ENCODE measurements around the gene OSBPL10. TPM values are rescaled to one million over a fixed set of nuclear protein-coding genes. Genes with fewer than 3 reads are reported as not detected.

The OSBPL10 gene
- total and polyA plus RNA-seq, 2 of the 4 experiments (the other 2 are of a cell fraction) = 9.5 to 10.1 TPM

DNA sequence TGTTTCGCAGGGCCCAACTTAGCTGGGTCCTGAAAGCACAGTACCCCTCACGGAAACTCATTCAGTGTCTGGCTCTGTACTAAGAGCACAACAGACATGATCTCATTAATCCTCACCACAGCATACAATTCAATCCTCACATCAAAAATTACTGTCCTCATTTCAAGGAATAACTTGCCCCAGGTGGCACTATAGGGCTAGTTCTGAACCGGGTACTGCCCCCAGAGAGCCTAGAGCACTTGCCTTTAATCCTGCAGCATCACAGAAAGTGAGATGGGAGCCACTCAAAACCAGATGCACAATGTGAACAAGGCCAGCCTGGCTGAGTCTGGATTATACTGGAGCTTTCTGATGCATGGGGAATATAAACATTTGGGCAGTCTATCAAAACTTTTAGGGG is 122.6 kb downstream of the OSBPL10 start:
- ATAC-seq (ENCODE audit: low read depth) (no peak), DNase-seq (no peak)
- Histone ChIP-seq H4K91ac (ENCODE audit: insufficient read depth, low read depth, low read length) (no peak overlapping the region), H3K4me3 (ENCODE audit: insufficient read depth, low read depth, low read length) (no peak overlapping the region), H3K18ac (ENCODE audit: low read depth, low read length) (no peak overlapping the region), H2AK9ac (replicated peaks; ENCODE audit: low read depth, low read length, poor library complexity) (no peak overlapping the region), H3K9me1 (ENCODE audit: insufficient read depth, low read length) (peaks cover 6% of the 10 kb centered on the region; the same call in 1 of the 2 replicates), H2AFZ (replicated peaks; ENCODE audit: low read length, poor library complexity) (no peak overlapping the region), H3K23ac (ENCODE audit: low read depth, low read length) (no peak overlapping the region), H3K9ac (ENCODE audit: low read depth, low read length) (no peak overlapping the region), H2BK20ac (ENCODE audit: low read depth, low read length) (no peak overlapping the region), H3K79me1 (ENCODE audit: low read depth in 1 of 2, low read length in 2 of 2) (no peaks in the 10 kb centered on the region; a peak in 1 of 4 replicates), H3K27ac (ENCODE audit: insufficient read depth, low read length) (no peak overlapping the region), H3K9me3 (ENCODE audit: control insufficient read depth, insufficient read depth, low read length) (no peaks in the 10 kb centered on the region), H3K4me2 (ENCODE audit: low read depth, low read length) (no peak overlapping the region), H2BK120ac (ENCODE audit: low read depth, low read length) (no peak overlapping the region), H3K4ac (ENCODE audit: low read depth, low read length) (no peak overlapping the region), H4K8ac (ENCODE audit: low read depth in 2 of 2, low read length in 2 of 2) (no peak overlapping the region), H3K4me1 (ENCODE audit: control insufficient read depth, insufficient read depth, low read length) (peaks cover 4% of the 10 kb centered on the region), H2BK15ac (ENCODE audit: low read depth, low read length) (no peak overlapping the region), H4K20me1 (ENCODE audit: insufficient read depth, low read length) (no peaks in the 10 kb centered on the region), H3K36me3 (ENCODE audit: control insufficient read depth, insufficient read depth, low read length) (no peaks in the 10 kb centered on the region), H3K14ac (replicated peaks; ENCODE audit: low read depth, low read length) (no peak overlapping the region), H3K56ac (ENCODE audit: extremely low read depth, insufficient read depth, low read length) (no peak overlapping the region), H4K5ac (ENCODE audit: low read depth, low read length) (no peak overlapping the region), H2BK5ac (ENCODE audit: low read depth, low read length, poor library complexity, severe bottlenecking) (no peak overlapping the region), H2AK5ac (ENCODE audit: low read depth, low read length) (no peak overlapping the region), H3K27me3 (ENCODE audit: control insufficient read depth, insufficient read depth, low read length) (no peaks in the 10 kb centered on the region)
- TF ChIP-seq RAD21 (IDR thresholded peaks at IDR 0.05; ENCODE audit: low read length) (no peak), MAZ (IDR thresholded peaks at IDR 0.05; ENCODE audit: borderline replicate concordance, low read depth, low read length) (no peak), RCOR1 (IDR thresholded peaks at IDR 0.05; ENCODE audit: insufficient replicate concordance, low read length) (no peak), RFX5 (IDR thresholded peaks at IDR 0.05; ENCODE audit: low read depth, low read length) (no peak), NFE2L2 (IDR thresholded peaks at IDR 0.05; ENCODE audit: low read depth, low read length) (no peak), CTCF (conservative IDR thresholded peaks at IDR 0.05; ENCODE audit: low read depth, low read length) (no peak), CHD1 (IDR thresholded peaks at IDR 0.05; ENCODE audit: low read depth, low read length) (no peak), BHLHE40 (IDR thresholded peaks at IDR 0.05; ENCODE audit: low read depth, low read length) (no peak), CEBPB (IDR thresholded peaks at IDR 0.05; ENCODE audit: low read depth, low read length) (no peak), SMC3 (IDR thresholded peaks at IDR 0.05; ENCODE audit: low read depth, low read length) (no peak), FOS (IDR thresholded peaks at IDR 0.05; ENCODE audit: low read depth, low read length) (no peak), USF2 (IDR thresholded peaks at IDR 0.05; ENCODE audit: low read depth, low read length) (no peak), POLR2A (IDR thresholded peaks at IDR 0.05; ENCODE audit: low read depth, low read length) (no peak), MXI1 (IDR thresholded peaks at IDR 0.05; ENCODE audit: borderline replicate concordance, low read depth, low read length) (no peak), MAFK (IDR thresholded peaks at IDR 0.05; ENCODE audit: low read depth, low read length) (no peak)
- TF ChIP-seq, protein P1, sequence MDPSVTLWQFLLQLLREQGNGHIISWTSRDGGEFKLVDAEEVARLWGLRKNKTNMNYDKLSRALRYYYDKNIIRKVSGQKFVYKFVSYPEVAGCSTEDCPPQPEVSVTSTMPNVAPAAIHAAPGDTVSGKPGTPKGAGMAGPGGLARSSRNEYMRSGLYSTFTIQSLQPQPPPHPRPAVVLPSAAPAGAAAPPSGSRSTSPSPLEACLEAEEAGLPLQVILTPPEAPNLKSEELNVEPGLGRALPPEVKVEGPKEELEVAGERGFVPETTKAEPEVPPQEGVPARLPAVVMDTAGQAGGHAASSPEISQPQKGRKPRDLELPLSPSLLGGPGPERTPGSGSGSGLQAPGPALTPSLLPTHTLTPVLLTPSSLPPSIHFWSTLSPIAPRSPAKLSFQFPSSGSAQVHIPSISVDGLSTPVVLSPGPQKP (IDR thresholded peaks at IDR 0.05; ENCODE audit: borderline replicate concordance, low read depth, low read length) = no peak
- 84% methylated on average over 3 of the region's 3 CpGs; no CpG with 5 or more reads in 1 of the 2 experiments for WGBS, 2 experiments (ENCODE audit: extremely low coverage in 2 of 2, insufficient read length in 1 of 2)
- in situ Hi-C loops (cut with MboI; ENCODE audit: low sequenced_read_pairs) = no loop called here
- intact Hi-C loops (cut with micrococcal nuclease) = no loop called here
- ChIA-PET POLR2A (ENCODE audit: unreplicated experiment) (no interaction called here), CTCF (no interaction called here)
- dilution Hi-C loops (cut with HindIII; ENCODE audit: low sequenced_read_pairs, unreplicated experiment) = no loop called here
- no TSS peak for BruUV-seq (replicated peaks)
